Erythroblast (primary cell): ENCODE results near the gene KIAA1671.

Source experiments
- GATA1 ChIP-seq: IDR thresholded peaks from 2 replicates; pipeline ENCODE4 v1.6.1; 2011; ENCODE audit warnings: low read depth, mild to moderate bottlenecking, control low read depth, low read length, moderate library complexity
- POLR2A ChIP-seq: IDR thresholded peaks from 2 replicates; pipeline ENCODE4 v1.6.1; 2011; ENCODE audit warnings: mild to moderate bottlenecking, low read length

- TF ChIP-seq POLR2A = no peak
- TF ChIP-seq GATA1 = no peak
Observed at GRCh38 chr22:25109878-25110595, 157.5 kb downstream of the KIAA1671 start.
